ENCODE results near the gene LEFTY1. TPM values are rescaled to one million over a fixed set of nuclear protein-coding genes. Genes with fewer than 3 reads are reported as not detected.
A peak's percentile ranks its signal among the peaks of the same experiment; 100 is the strongest.

LEFTY1 gene
- total and polyA plus RNA-seq, 2 of the 13 experiments (the other 11 are each of a cell fraction or from before 2014, with no cell fraction given): 0.29 to 0.79 TPM

- TF ChIP-seq GATA4 (IDR thresholded peaks at IDR 0.05; ENCODE audit: borderline replicate concordance, low read depth): no peak
- no peak for TF ChIP-seq NFKBIZ (CRISPR knock-in tag; IDR thresholded peaks at IDR 0.05)
- TF ChIP-seq SAP130 (CRISPR knock-in tag; IDR thresholded peaks at IDR 0.05; ENCODE audit: low read depth): peak; percentile 27; the same call in 1 of the 2 replicates
- TF ChIP-seq SALL2 (CRISPR knock-in tag; IDR thresholded peaks at IDR 0.05): no peak
- TF ChIP-seq HNF4G (IDR thresholded peaks at IDR 0.05; ENCODE audit: borderline replicate concordance, low read depth, low read length): no peak
- TF ChIP-seq HNF4G (CRISPR knock-in tag; IDR thresholded peaks at IDR 0.05; ENCODE audit: borderline replicate concordance, low read depth): no peak
- TF ChIP-seq MLXIP (CRISPR knock-in tag; IDR thresholded peaks at IDR 0.05; ENCODE audit: borderline replicate concordance): no peak
- no peak for TF ChIP-seq CEBPB (IDR thresholded peaks at IDR 0.05; ENCODE audit: borderline replicate concordance, low read depth, low read length)
- no peak for TF ChIP-seq ZNF180 (CRISPR knock-in tag; IDR thresholded peaks at IDR 0.05; ENCODE audit: borderline replicate concordance, low read depth)
- TF ChIP-seq EP300 (IDR thresholded peaks at IDR 0.05; ENCODE audit: low read depth in 2 of 2, low read length in 2 of 2): no peak
- no peak for TF ChIP-seq EP300 (CRISPR knock-in tag; IDR thresholded peaks at IDR 0.05; ENCODE audit: borderline replicate concordance)
- no peak for TF ChIP-seq ZBED4 (CRISPR knock-in tag; IDR thresholded peaks at IDR 0.05; ENCODE audit: borderline replicate concordance)
- 0 out of 2 replicates have a peak, but pooled peaks have one; percentile 28 for TF ChIP-seq ZNF770 (CRISPR knock-in tag; IDR thresholded peaks at IDR 0.05)
Observed at GRCh38 chr1:225845571-225846259, 43.2 kb downstream of the LEFTY1 start (continued).
